ENCODE measurements around the gene B3GALNT2. TPM values are rescaled to one million over a fixed set of nuclear protein-coding genes. Genes with fewer than 3 reads are reported as not detected.
A peak's percentile ranks its signal among the peaks of the same experiment; 100 is the strongest.

Gene B3GALNT2
- total RNA-seq, 1 experiment from 2014 or later: 35.5 TPM

- H3K27me3 Mint-ChIP-seq (ENCODE audit: insufficient read depth, unreplicated experiment): peaks cover 2% of the 10 kb centered on the region
- no peak overlapping the region for H3K4me3 Mint-ChIP-seq (ENCODE audit: unreplicated experiment)
- POLR2A ChIA-PET: interaction anchor here (0.8 kb wide), 1 partner anchor 9 kb away, joined by 6 read pairs; the partner anchor contains the start of gene B3GALNT2
Measured at GRCh38 chr1:235513495-235514366, 9.5 kb upstream of the B3GALNT2 start.

GRCh38 chr1:235511470-235512240, 7.4 kb upstream of the B3GALNT2 start:
- Histone ChIP-seq H3K27me3 (replicated peaks; ENCODE audit: control insufficient read depth, insufficient read depth, low read length) (no peaks in the 10 kb centered on the region), H3K9me3 (no peaks in the 10 kb centered on the region), H3K4me1 (no peaks in the 10 kb centered on the region), H3K4me3 (ENCODE audit: low read depth, low read length) (no peak overlapping the region), H3K36me3 (ENCODE audit: control insufficient read depth, insufficient read depth, low read length) (no peaks in the 10 kb centered on the region)
- Mint-ChIP-seq H3K27ac (ENCODE audit: unreplicated experiment) (no peak overlapping the region), H3K4me3 (ENCODE audit: unreplicated experiment) (no peak overlapping the region), H3K9me3 (ENCODE audit: unreplicated experiment) (no peaks in the 10 kb centered on the region), H3K27me3 (ENCODE audit: insufficient read depth, unreplicated experiment) (peaks cover 2% of the 10 kb centered on the region), H3K36me3 (ENCODE audit: insufficient read depth, unreplicated experiment) (no peaks in the 10 kb centered on the region), H3K4me1 (ENCODE audit: low read depth, unreplicated experiment) (no peaks in the 10 kb centered on the region)
- BruUV-seq (replicated peaks): no TSS peak
- TF ChIP-seq, protein P1, sequence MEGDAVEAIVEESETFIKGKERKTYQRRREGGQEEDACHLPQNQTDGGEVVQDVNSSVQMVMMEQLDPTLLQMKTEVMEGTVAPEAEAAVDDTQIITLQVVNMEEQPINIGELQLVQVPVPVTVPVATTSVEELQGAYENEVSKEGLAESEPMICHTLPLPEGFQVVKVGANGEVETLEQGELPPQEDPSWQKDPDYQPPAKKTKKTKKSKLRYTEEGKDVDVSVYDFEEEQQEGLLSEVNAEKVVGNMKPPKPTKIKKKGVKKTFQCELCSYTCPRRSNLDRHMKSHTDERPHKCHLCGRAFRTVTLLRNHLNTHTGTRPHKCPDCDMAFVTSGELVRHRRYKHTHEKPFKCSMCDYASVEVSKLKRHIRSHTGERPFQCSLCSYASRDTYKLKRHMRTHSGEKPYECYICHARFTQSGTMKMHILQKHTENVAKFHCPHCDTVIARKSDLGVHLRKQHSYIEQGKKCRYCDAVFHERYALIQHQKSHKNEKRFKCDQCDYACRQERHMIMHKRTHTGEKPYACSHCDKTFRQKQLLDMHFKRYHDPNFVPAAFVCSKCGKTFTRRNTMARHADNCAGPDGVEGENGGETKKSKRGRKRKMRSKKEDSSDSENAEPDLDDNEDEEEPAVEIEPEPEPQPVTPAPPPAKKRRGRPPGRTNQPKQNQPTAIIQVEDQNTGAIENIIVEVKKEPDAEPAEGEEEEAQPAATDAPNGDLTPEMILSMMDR (IDR thresholded peaks at IDR 0.05; ENCODE audit: insufficient read depth in 1 of 2, low read depth in 1 of 2, low read length in 1 of 2, severe bottlenecking in 1 of 2, unreplicated experiment in 1 of 2): no peak
- DNase-seq: peak in 1 of 2 experiments; percentile 19
- CTCF ChIA-PET: interaction anchor here (0.5 to 1.3 kb wide), 5 partner anchors 14 to 460 kb away, joined by 3 to 4 read pairs (median 3); no protein-coding TSS in a partner anchor
- intact Hi-C loops (cut with micrococcal nuclease; ENCODE audit: unreplicated experiment): loop anchor here (2.0 to 5.0 kb wide), 2 partner anchors 91 to 459 kb away; no protein-coding TSS in a partner anchor
- POLR2A ChIA-PET: no interaction called here

More at GRCh38 chr1:235513495-235514366, 9.5 kb upstream of the B3GALNT2 start:
- Histone ChIP-seq H3K27me3 (replicated peaks; ENCODE audit: control insufficient read depth, insufficient read depth, low read length) (no peaks in the 10 kb centered on the region), H3K4me1 (no peaks in the 10 kb centered on the region), H3K36me3 (ENCODE audit: control insufficient read depth, insufficient read depth, low read length) (no peaks in the 10 kb centered on the region), H3K9me3 (no peaks in the 10 kb centered on the region), H3K4me3 (ENCODE audit: low read depth, low read length) (no peak overlapping the region)
- TF ChIP-seq, protein P1 (IDR thresholded peaks at IDR 0.05; ENCODE audit: insufficient read depth in 1 of 2, low read depth in 1 of 2, low read length in 1 of 2, severe bottlenecking in 1 of 2, unreplicated experiment in 1 of 2): peak; percentile 80 to 89
- peak in 1 of 2 experiments; percentile 72 for DNase-seq
- Mint-ChIP-seq H3K4me1 (ENCODE audit: low read depth, unreplicated experiment) (no peaks in the 10 kb centered on the region), H3K27ac (ENCODE audit: unreplicated experiment) (no peak overlapping the region), H3K9me3 (ENCODE audit: unreplicated experiment) (no peaks in the 10 kb centered on the region), H3K36me3 (ENCODE audit: insufficient read depth, unreplicated experiment) (no peaks in the 10 kb centered on the region)
- intact Hi-C loops (cut with micrococcal nuclease; ENCODE audit: unreplicated experiment): loop anchor here (1.0 to 5.0 kb wide), 5 partner anchors 89 to 457 kb away; no protein-coding TSS in a partner anchor
- CTCF ChIA-PET: interaction anchor here (0.8 to 1.2 kb wide), 4 partner anchors 9 to 458 kb away, joined by 3 to 13 read pairs (median 6); partner anchors contain the start of gene B3GALNT2
- BruUV-seq (replicated peaks): no TSS peak

DNA sequence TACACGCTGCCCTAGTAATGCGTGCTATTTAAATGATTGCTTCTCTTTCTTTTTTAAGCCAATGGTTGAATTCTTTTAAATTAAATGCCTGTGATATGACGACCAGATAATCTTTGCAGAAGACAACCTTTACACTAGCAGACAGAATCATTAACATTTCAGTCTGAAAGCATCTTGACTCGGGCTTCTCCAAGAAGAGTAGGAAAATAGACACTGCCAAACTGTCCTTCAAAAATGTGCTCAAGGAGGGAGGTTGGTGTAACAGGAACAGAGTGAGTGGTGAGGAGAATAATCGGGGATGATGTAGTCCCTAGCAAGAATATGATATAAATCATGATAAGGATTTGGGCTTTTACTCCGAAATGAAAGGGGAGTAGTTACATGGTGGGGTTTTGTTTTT, 6.6 kb upstream of the B3GALNT2 start:
- no peak overlapping the region for H3K4me3 ChIP-seq (ENCODE audit: low read depth, low read length)
- DNase-seq: no peak
- H3K36me3 Mint-ChIP-seq (ENCODE audit: insufficient read depth, unreplicated experiment): no peaks in the 10 kb centered on the region
- H3K27ac Mint-ChIP-seq (ENCODE audit: unreplicated experiment): no peak overlapping the region
- ChIA-PET POLR2A (no interaction called here), CTCF (no interaction called here)
- no TSS peak for BruUV-seq (replicated peaks)
- H3K4me1 Mint-ChIP-seq (ENCODE audit: low read depth, unreplicated experiment): no peaks in the 10 kb centered on the region
- intact Hi-C loops (cut with micrococcal nuclease; ENCODE audit: unreplicated experiment): loop anchor here (5.0 kb wide), 1 partner anchor 91 kb away; no protein-coding TSS in a partner anchor
- no peaks in the 10 kb centered on the region for H3K4me1 ChIP-seq
- TF ChIP-seq, protein P1 (IDR thresholded peaks at IDR 0.05; ENCODE audit: insufficient read depth in 1 of 2, low read depth in 1 of 2, low read length in 1 of 2, severe bottlenecking in 1 of 2, unreplicated experiment in 1 of 2): no peak
- no peaks in the 10 kb centered on the region for H3K36me3 ChIP-seq (ENCODE audit: control insufficient read depth, insufficient read depth, low read length)
- H3K27me3 ChIP-seq (replicated peaks; ENCODE audit: control insufficient read depth, insufficient read depth, low read length): no peaks in the 10 kb centered on the region
- H3K4me3 Mint-ChIP-seq (ENCODE audit: unreplicated experiment): no peak overlapping the region
- H3K9me3 ChIP-seq: no peaks in the 10 kb centered on the region
- peaks cover 2% of the 10 kb centered on the region for H3K27me3 Mint-ChIP-seq (ENCODE audit: insufficient read depth, unreplicated experiment)
- no peaks in the 10 kb centered on the region for H3K9me3 Mint-ChIP-seq (ENCODE audit: unreplicated experiment)

All from Caco-2 (cell line).